HepG2 (cell line): ENCODE data around the gene RAC2. TPM values are rescaled to one million over a fixed set of nuclear protein-coding genes. Genes with fewer than 3 reads are reported as not detected.

Source experiments
- ATAC-seq: fragments of 200-7000 bp; cut with Tn5 transposase; 3 replicates; pipeline ENCODE4 v1.9.1; 2020; ENCODE audit warnings: mild to moderate bottlenecking, moderate library complexity
- BruUV-seq: library from RNA; stranded (reverse); fragments of 400-500 nt; replicated peaks from 2 replicates; lab custom pipeline; 2021; lab: Mats Ljungman, UMichigan
- CTCF ChIA-PET: fragments of 300-600 bp; formaldehyde crosslinking; extraction: SDS; loops from one replicate; lab custom pipeline; 2021; ENCODE audit warnings: low total read pairs, inconsistent platforms, low intra/inter-chr PET ratio; lab: Yijun Ruan, JAX
- POLR2A ChIA-PET: fragments of 350-600 bp; sonication (Branson Sonifier 250); formaldehyde crosslinking; loops from one replicate; lab custom pipeline; 2020; ENCODE audit warnings: antibody characterized with exemption, inconsistent platforms; lab: Yijun Ruan, JAX
- DNase-seq: peaks from one replicate; pipeline ENCODE4 v3.0.0-alpha.2; 2015; ENCODE audit warnings: low spot score
- FAIRE-seq: peaks from 3 replicates; lab custom pipeline; 2011; peaks lifted over from hg19 to GRCh38; lab: Jason Lieb, UNC
- H2AFZ ChIP-seq: one replicate; pipeline ENCODE4 v1.6.1; 2011; ENCODE audit warnings: low read length, inconsistent platforms
- H3K27ac ChIP-seq: fragments of 300-600 bp; 3 replicates; pipeline ENCODE4 v1.8.0; 2011; ENCODE audit warnings: mixed run types, mild to moderate bottlenecking, mixed read lengths, low read length, inconsistent platforms; ENCODE audit not compliant: insufficient read depth; ENCODE audit errors: extremely low read length
- H3K27me3 ChIP-seq, 2 experiments: fragments of 200-600 bp in 1 of 2; 2 replicates in 1 of 2; 3 replicates in 1 of 2; pipeline versions ENCODE4 v1.6.0 to v1.8.0; 2011; ENCODE audit warnings: low read length in 2 of 2, mild to moderate bottlenecking in 2 of 2, moderate library complexity in 2 of 2, inconsistent platforms in 1 of 2; ENCODE audit not compliant: insufficient read depth in 2 of 2, control insufficient read depth in 1 of 2
- H3K36me3 ChIP-seq, 2 experiments: fragments of 200-600 bp in 1 of 2; replicated peaks in 1 of 2; 2 replicates in 1 of 2; 3 replicates in 1 of 2; pipeline versions ENCODE4 v1.5.1 to v1.8.0; 2011; ENCODE audit warnings: low read length in 2 of 2, inconsistent platforms in 1 of 2; ENCODE audit not compliant: insufficient read depth in 2 of 2, control insufficient read depth in 1 of 2
- H3K4me1 ChIP-seq: 2 replicates; pipeline ENCODE4 v1.5.1; 2012; ENCODE audit warnings: low read length, inconsistent platforms; ENCODE audit not compliant: insufficient read depth
- H3K4me2 ChIP-seq: 2 replicates; pipeline ENCODE4 v1.6.0; 2011; ENCODE audit warnings: low read depth, low read length, inconsistent platforms
- H3K4me3 ChIP-seq, 3 experiments: fragments of 200-600 bp in 1 of 3; sonication (generic), shearing (Covaris generic) in 1 of 3; replicated peaks in 1 of 3; 2 replicates each; pipeline ENCODE4 v1.5.1; 2011 to 2016; ENCODE audit warnings: low read length in 3 of 3, inconsistent platforms in 2 of 3, low read depth in 2 of 3, mild to moderate bottlenecking in 2 of 3, control low read depth in 1 of 3, mixed read lengths in 1 of 3; ENCODE audit not compliant: insufficient read depth in 1 of 3
- H3K79me2 ChIP-seq: one replicate; pipeline ENCODE4 v1.6.1; 2011; ENCODE audit warnings: low read length, inconsistent platforms; ENCODE audit not compliant: insufficient read depth
- H3K9ac ChIP-seq: 2 replicates; pipeline ENCODE4 v1.6.0; 2011; ENCODE audit warnings: mild to moderate bottlenecking, low read depth, low read length, inconsistent platforms; ENCODE audit not compliant: insufficient read depth
- H3K9me3 ChIP-seq: 2 replicates; pipeline ENCODE4 v1.5.1; 2012; ENCODE audit warnings: mild to moderate bottlenecking, low read length
- H4K20me1 ChIP-seq: 2 replicates; pipeline ENCODE4 v1.6.0; 2011; ENCODE audit warnings: inconsistent platforms, mild to moderate bottlenecking, low read length, moderate library complexity; ENCODE audit not compliant: insufficient read depth
- ARNT2 ChIP-seq: sonication (generic); formaldehyde crosslinking; IDR thresholded peaks from 2 replicates; pipeline ENCODE4 v1.8.0; 2022; ENCODE audit warnings: mild to moderate bottlenecking, low read depth, missing genetic modification reagents, moderate library complexity
- ATF4 ChIP-seq, 2 experiments: fragments of 450-650 bp in 1 of 2; sonication (generic) in 1 of 2; formaldehyde crosslinking; IDR thresholded peaks; 2 replicates each; pipeline versions ENCODE4 v1.5.0 to v1.8.0; 2020 to 2022; ENCODE audit warnings: mild to moderate bottlenecking in 1 of 2, missing genetic modification reagents in 1 of 2
- BCLAF1 ChIP-seq: fragments of 450-650 bp; IDR thresholded peaks from 2 replicates; pipeline ENCODE4 v1.6.1; 2017; ENCODE audit warnings: mild to moderate bottlenecking
- DPF2 ChIP-seq: sonication (generic); formaldehyde crosslinking; IDR thresholded peaks from 2 replicates; pipeline ENCODE4 v1.4.0; 2020; ENCODE audit warnings: mild to moderate bottlenecking, low read depth, missing genetic modification reagents, borderline replicate concordance
- IRF9 ChIP-seq: sonication (generic); formaldehyde crosslinking; IDR thresholded peaks from 2 replicates; pipeline ENCODE4 v1.8.0; 2022; ENCODE audit warnings: missing genetic modification reagents, mild to moderate bottlenecking, borderline replicate concordance
- MXD3 ChIP-seq: IDR thresholded peaks from 2 replicates; pipeline ENCODE4 v1.6.1; 2016; ENCODE audit warnings: mild to moderate bottlenecking, missing biosample characterization, missing genetic modification reagents
- SNAPC2 ChIP-seq: sonication (generic); formaldehyde crosslinking; IDR thresholded peaks from 2 replicates; pipeline ENCODE4 v1.8.1; 2022; ENCODE audit warnings: mild to moderate bottlenecking, missing genetic modification reagents
- SNRNP70 ChIP-seq: fragments of 200-400 bp; formaldehyde crosslinking; IDR thresholded peaks from 2 replicates; pipeline ENCODE4 v1.6.1; 2017; ENCODE audit warnings: mild to moderate bottlenecking, low read depth, low read length, moderate library complexity
- SUZ12 ChIP-seq: fragments of 150-350 bp; IDR thresholded peaks from 2 replicates; pipeline ENCODE4 v1.6.1; 2014; ENCODE audit warnings: low read depth, low read length
- THAP9 ChIP-seq: sonication (generic); formaldehyde crosslinking; IDR thresholded peaks from 2 replicates; pipeline ENCODE4; 2020; ENCODE audit warnings: missing genetic modification reagents, mild to moderate bottlenecking, borderline replicate concordance
- ZBTB7B ChIP-seq: sonication (generic); formaldehyde crosslinking; IDR thresholded peaks from 2 replicates; pipeline ENCODE4 v1.4.0; 2020; ENCODE audit warnings: missing genetic modification reagents
- ZNF34 ChIP-seq: sonication (generic); formaldehyde crosslinking; IDR thresholded peaks from 2 replicates; pipeline ENCODE4 v1.4.0; 2020; ENCODE audit warnings: mild to moderate bottlenecking, missing genetic modification reagents, borderline replicate concordance
- ZNF484 ChIP-seq: sonication (generic); formaldehyde crosslinking; IDR thresholded peaks from 2 replicates; pipeline ENCODE4 v1.5.1; 2020; ENCODE audit warnings: mild to moderate bottlenecking, low read depth, missing genetic modification reagents, borderline replicate concordance
- ZNF552 ChIP-seq: sonication (generic); formaldehyde crosslinking; IDR thresholded peaks from 2 replicates; pipeline ENCODE4 v1.9.0; 2022; ENCODE audit warnings: missing genetic modification reagents, mild to moderate bottlenecking, borderline replicate concordance
- ZNF737 ChIP-seq: sonication (generic); formaldehyde crosslinking; IDR thresholded peaks from 2 replicates; pipeline ENCODE4 v1.5.0; 2020; ENCODE audit warnings: missing genetic modification reagents, mild to moderate bottlenecking, borderline replicate concordance
- ZNF777 ChIP-seq: sonication (generic); formaldehyde crosslinking; IDR thresholded peaks from 2 replicates; pipeline ENCODE4 v1.4.0; 2020; ENCODE audit warnings: missing genetic modification reagents
- WGBS: methylation state at CpG from one replicate; pipeline ENCODE4 v1.1.6; 2017; ENCODE audit warnings: low lambda C conversion rate; 5-methylcytosine and 5-hydroxymethylcytosine counted together
- in situ Hi-C: cut with HindIII; loops from 2 replicates; pipeline ENCODE4 v1.10.0; 2017; ENCODE audit warnings: low pct_unique_long_range_greater_than_20kb; ENCODE audit not compliant: extremely low pct_ligation_motif_present
- intact Hi-C: fragments of 100-400 bp; cut with micrococcal nuclease; formaldehyde crosslinking; loops from one replicate; pipeline ENCODE4 v1.10.0; 2022; ENCODE audit not compliant: unreplicated experiment
- polyA plus RNA-seq, 8 experiments: library from polyadenylated mRNA; depleted of rRNA in 3 of 8; stranded (reverse) in 7 of 8; unstranded in 1 of 8; fragments of >200 nt; fragmentation: Illumina TruSeq in 4 of 8; extraction: Trizol in 4 of 8; gene quantifications; 2 replicates each; pipeline versions ENCODE4 v1.2.1 to v1.2.3, GENCODE V29; 2011 to 2016; ENCODE audit warnings: low read depth in 4 of 8, missing spikeins in 1 of 8, mixed read lengths in 1 of 8; ENCODE audit not compliant: insufficient read depth in 1 of 8
- total RNA-seq, 5 experiments: library from RNA; depleted of rRNA; stranded (reverse); fragments of >200 nt; fragmentation: Illumina TruSeq; extraction: Trizol; gene quantifications; 2 replicates each; pipeline ENCODE4 v1.2.3, GENCODE V29; 2016; ENCODE audit warnings: low read depth in 1 of 5

Gene RAC2
- total and polyA plus RNA-seq, 2 of the 13 experiments (the other 11 are each of a cell fraction or from before 2014, with no cell fraction given) = 0.73 TPM; not detected in 1

- no peak for FAIRE-seq
- no peaks in the 10 kb centered on the region for H3K9me3 ChIP-seq
- no peak for TF ChIP-seq DPF2 (CRISPR knock-in tag)
- no peak for TF ChIP-seq IRF9 (CRISPR knock-in tag)
- TF ChIP-seq SNAPC2 (CRISPR knock-in tag) = no peak
- no peak for TF ChIP-seq SUZ12
- TF ChIP-seq SNRNP70 = no peak
- no peak for TF ChIP-seq ZBTB7B (CRISPR knock-in tag)
- no peak for TF ChIP-seq ARNT2 (CRISPR knock-in tag)
- TF ChIP-seq ZNF737 (CRISPR knock-in tag) = no peak
- no peak for TF ChIP-seq ATF4 (CRISPR knock-in tag; IDR thresholded peaks at IDR 0.05)
- no peak for TF ChIP-seq ZNF777 (CRISPR knock-in tag)
- TF ChIP-seq THAP9 (CRISPR knock-in tag) = no peak
- no peak for TF ChIP-seq ZNF552 (CRISPR knock-in tag)
- TF ChIP-seq BCLAF1 = no peak
- no peak for TF ChIP-seq ZNF484 (CRISPR knock-in tag)
- no peak for TF ChIP-seq ZNF34 (CRISPR knock-in tag)
- no peak for TF ChIP-seq MXD3 (CRISPR knock-in tag)
Observed at GRCh38 chr22:37204045-37204655, 39.9 kb downstream of the RAC2 start.

More at GRCh38 chr22:37204045-37204655, 39.9 kb downstream of the RAC2 start:
- ChIA-PET CTCF (no interaction called here), POLR2A (no interaction called here)
- H3K27ac ChIP-seq = no peak overlapping the region
- no peak overlapping the region for H3K4me3 ChIP-seq
- H4K20me1 ChIP-seq = no peaks in the 10 kb centered on the region
- H3K4me1 ChIP-seq = peaks cover 27% of the 10 kb centered on the region
- in situ Hi-C loops = no loop called here
- BruUV-seq = no TSS peak
- no peak overlapping the region for H2AFZ ChIP-seq
- no peak for ATAC-seq
- H3K9ac ChIP-seq = no peak overlapping the region
- no peaks in the 10 kb centered on the region for H3K27me3 ChIP-seq
- intact Hi-C loops = loop anchor here (5.0 kb wide), 1 partner anchor 58 kb away; no protein-coding TSS in a partner anchor
- H3K36me3 ChIP-seq = no peaks in the 10 kb centered on the region
- H3K79me2 ChIP-seq = no peaks in the 10 kb centered on the region
- no peak overlapping the region for H3K4me2 ChIP-seq
- no peak for DNase-seq
- 24% methylated on average over 5 of the region's 5 CpGs for WGBS
